HUDEP-2 (cell line): ENCODE results near the gene RUNX1.

Source experiments
- DNase-seq, 76 experiments: peaks; one replicate each; lab custom pipeline; 2025; ENCODE audit not compliant: unreplicated experiment in 76 of 76; lab: John Stamatoyannopoulos, UW

Gene RUNX1

GRCh38 chr21:35048706-35049617 is at the start of gene RUNX1:
Gene RUNX1 (minus strand): TSS chr21:35049302.
- peak in 68 of 76 experiments; percentile 17 to 88 (median 63) for DNase-seq

DNA sequence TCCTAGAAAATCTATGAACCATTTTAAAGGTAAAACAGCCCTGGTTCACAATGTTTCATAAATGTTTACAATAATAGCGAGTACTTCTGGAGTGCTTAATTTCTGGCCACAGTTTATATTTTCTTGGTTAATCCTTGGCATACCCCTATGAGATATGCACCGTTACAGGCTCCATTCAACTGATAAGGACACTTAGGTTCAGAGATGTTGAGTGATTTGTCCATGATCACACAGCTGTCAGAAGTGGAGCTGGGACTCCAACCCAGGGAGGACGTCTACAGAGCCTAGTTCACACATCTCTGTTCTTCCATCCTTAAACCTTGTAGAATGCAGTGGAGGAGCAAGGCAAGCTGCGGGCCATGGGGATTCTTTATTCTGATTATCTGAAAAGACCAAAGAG is 48.4 kb upstream of the RUNX1 start:
- no peak for DNase-seq

- DNase-seq, result no peak
These were observed 47.9 kb upstream of the RUNX1 start for GRCh38 chr21:35096959-35097358.

DNA sequence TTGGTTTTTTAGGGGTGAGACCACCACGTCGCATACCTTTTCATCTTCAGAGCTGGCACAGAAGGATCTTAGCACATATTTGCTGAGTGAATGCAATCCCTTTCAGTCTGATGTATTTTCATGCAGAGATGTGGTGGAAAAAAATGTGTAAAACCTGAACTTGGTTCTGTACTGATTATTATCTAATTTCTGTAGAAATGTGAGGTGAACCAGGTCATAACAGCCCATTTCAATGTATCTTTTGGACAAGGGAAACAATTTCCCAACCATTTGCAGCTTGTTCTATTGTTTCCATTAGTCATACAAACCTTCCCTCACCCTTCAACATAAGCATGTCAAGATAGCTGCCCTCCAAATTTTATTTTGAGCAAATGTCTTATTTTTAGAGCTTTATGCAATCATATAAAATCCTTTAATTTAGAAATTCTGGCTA is 46.8 kb upstream of the RUNX1 start:
- DNase-seq, result peak in 1 of 76 experiments; percentile 10

DNA sequence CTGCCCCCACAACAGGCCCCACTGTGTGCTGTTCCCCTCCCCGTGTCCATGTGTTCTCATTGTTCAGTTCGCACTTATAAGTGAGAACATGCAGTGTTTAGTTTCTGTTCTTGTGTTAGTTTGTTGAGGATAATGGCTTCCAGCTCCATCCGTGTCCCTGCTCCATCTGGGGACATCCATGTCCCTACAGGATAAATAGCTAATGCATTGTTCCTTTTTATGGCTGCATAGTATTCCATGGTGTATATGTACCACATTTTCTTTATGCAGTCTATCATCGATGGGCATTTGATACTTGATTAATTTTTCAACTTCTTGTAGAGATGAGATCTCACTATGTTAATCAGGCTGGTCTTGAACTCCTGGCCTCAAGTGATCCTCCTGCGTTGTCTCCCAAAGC is 44.4 kb upstream of the RUNX1 start:
- DNase-seq, result no peak

- DNase-seq, result no peak
These were observed 42.4 kb upstream of the RUNX1 start for GRCh38 chr21:35091496-35091895.

- no peak for DNase-seq
These were observed 41.3 kb upstream of the RUNX1 start for GRCh38 chr21:35090403-35090802.

GRCh38 chr21:35088319-35088771 is 39.2 kb upstream of the RUNX1 start:
- DNase-seq, result no peak

DNA sequence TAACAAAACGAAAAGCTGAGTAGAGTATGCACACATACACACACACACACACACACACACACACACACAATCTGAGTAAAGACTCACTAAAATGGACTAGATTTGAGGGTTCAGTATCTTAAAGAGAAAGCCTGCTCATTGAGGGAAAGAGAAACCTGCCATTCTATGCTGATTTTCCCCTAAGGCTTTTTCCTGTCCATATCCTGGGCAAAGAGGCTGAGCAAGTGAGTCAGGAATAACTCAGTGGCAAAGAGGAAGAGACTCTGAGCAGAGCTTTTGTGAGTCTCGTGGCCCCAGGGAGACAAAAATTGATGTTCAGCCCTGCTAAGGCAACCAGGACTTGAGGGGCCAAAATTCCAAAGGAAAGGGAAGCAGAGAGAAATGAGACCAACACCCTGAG is 37.3 kb upstream of the RUNX1 start:
- DNase-seq, result no peak

GRCh38 chr21:35084869-35085268 is 35.8 kb upstream of the RUNX1 start:
- DNase-seq, result no peak

DNA sequence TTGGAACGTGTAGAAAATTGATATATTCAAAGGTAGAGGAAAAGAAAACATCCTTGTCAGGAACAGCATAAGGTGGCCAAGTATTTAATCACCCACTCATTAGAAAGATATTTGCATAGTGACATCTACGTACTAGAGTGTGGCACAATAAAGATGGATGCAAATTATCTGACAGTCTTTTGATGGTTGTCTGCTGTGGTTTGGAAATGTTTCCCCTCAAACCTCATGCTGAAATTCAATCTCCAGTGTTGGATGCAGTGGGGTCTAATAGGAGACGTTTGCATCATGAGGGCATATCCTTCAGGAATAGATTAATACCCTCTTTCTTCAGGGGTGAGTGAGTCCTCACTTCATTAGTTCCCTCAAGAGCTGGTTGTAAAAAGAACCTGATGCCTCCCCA is 34.1 kb upstream of the RUNX1 start:
- DNase-seq, result no peak

GRCh38 chr21:35081861-35082260 is 32.8 kb upstream of the RUNX1 start:
- DNase-seq, result no peak

DNA sequence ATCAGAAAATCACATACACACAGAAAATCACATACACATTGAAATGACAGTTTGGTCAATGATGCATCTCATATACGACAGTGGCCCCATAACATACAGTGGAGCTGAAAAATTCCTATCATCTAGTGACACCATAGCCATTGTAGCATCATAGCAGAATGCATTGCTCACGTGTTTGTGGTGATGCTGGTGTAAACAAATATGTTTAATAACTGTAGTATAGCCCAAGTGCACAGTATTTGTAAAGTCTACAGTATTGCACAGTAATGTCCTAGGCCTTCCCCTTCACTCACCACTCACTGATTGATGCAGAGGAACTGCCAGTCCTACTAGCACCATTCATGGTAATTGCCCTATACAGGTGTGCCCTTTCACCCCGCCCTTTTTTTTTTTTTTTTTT is 30.1 kb upstream of the RUNX1 start:
- DNase-seq, result no peak

DNA sequence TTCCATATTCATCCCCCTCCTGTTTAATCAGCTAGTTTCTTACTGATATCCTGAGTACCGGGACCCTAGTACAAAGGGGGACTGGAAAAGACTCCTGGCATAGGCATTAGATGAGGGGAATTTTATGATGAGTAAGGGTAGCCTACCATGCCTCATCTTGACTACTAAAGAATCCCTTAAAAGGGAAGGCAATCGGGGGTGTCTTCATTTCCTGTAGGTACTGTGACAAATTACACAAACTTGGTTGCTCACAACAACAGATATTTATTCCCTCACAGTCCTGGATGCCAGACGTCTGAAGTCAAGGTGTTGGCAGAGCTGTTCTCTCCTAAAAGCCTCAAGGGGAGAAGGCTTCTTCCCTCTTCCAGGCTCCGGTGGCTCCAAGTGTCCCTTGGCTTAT is 28.9 kb upstream of the RUNX1 start:
- DNase-seq, result no peak

GRCh38 chr21:35077466-35077865 is 28.4 kb upstream of the RUNX1 start:
- no peak for DNase-seq

DNA sequence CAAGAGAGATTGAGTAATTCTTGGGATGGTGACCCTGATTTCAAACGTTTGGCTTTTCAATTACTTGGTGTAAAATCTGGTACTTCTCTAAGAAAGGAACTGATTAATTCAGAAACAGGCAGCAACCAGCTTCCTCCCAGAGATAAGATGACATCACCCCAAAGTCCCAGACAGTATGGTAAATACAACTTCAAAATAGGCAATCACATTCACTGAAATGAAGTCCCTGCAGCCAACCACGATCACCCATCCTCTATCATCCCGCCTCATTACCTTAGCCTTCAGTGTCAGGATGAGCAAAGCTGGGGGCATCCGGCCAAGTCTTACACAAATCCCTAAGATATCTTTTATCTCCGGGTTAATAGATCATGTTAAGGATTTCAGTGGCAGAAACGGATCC is 26.4 kb upstream of the RUNX1 start:
- no peak for DNase-seq

- DNase-seq, result no peak
These were observed 23.9 kb upstream of the RUNX1 start for GRCh38 chr21:35072960-35073359.

GRCh38 chr21:35072557-35072956 is 23.5 kb upstream of the RUNX1 start:
- DNase-seq, result no peak

- DNase-seq, result no peak
These were observed 22.2 kb upstream of the RUNX1 start for GRCh38 chr21:35071347-35071746.

DNA sequence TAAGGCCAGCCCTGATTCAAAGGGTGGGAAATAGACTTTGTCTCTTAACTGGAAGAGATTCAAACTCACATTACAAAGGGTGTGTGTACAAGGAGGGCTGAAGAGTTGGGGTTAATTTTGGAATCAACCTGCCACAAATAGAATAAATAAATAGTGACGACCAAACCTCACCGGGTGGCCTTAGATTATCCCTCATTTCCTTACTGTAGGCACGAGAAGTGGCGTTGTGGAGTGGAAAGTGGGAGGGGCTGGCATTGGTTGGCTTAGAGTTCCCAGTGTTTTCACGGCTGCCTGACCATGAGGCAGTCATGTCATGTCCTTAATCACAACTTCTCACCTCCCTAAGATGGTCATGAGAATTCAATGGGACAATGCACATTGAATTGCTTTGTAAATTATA is 21.3 kb upstream of the RUNX1 start:
- no peak for DNase-seq

- no peak for DNase-seq
These were observed 17.7 kb upstream of the RUNX1 start for GRCh38 chr21:35066824-35067223.

- DNase-seq, result no peak
These were observed 14.5 kb upstream of the RUNX1 start for GRCh38 chr21:35063428-35064172.
